Endothelial cell of umbilical vein (primary cell): Measurements from ENCODE around the gene NCKAP5. TPM values are rescaled to one million over a fixed set of nuclear protein-coding genes. Genes with fewer than 3 reads are reported as not detected.

ENCODE experiments used
- BruUV-seq: library from RNA; stranded (reverse); fragments of 400-500 nt; replicated peaks from 2 replicates; lab custom pipeline; 2021; lab: Mats Ljungman, UMichigan
- CTCF ChIA-PET: fragments of 300-600, 350-600 bp; sonication (Branson Sonifier 250); formaldehyde crosslinking; loops from one replicate; lab custom pipeline; 2021; ENCODE audit warnings: antibody characterized with exemption, inconsistent platforms; lab: Charles Lee
- POLR2A ChIA-PET: fragments of 300-600, 350-600 bp; sonication (Branson Sonifier 250); formaldehyde crosslinking; loops from one replicate; lab custom pipeline; 2021; ENCODE audit warnings: antibody characterized with exemption, inconsistent platforms; lab: Charles Lee
- DNase-seq: peaks from one replicate; pipeline ENCODE4 v3.0.0-alpha.2; 2011; ENCODE audit warnings: low read depth, low spot score
- FAIRE-seq: peaks from 2 replicates; lab custom pipeline; 2011; peaks lifted over from hg19 to GRCh38; lab: Jason Lieb, UNC
- H2AFZ ChIP-seq: 2 replicates; pipeline ENCODE4 v1.6.0; 2012; ENCODE audit warnings: low read depth, low read length, control low read depth, inconsistent platforms
- H3K27ac ChIP-seq: 2 replicates; pipeline ENCODE4 v1.5.1; 2011; ENCODE audit warnings: low read depth, mild to moderate bottlenecking, control low read depth, low read length, moderate library complexity; ENCODE audit not compliant: insufficient read depth
- H3K27me3 ChIP-seq, 2 experiments: 2 replicates each; pipeline versions ENCODE4 v1.6.0 to v1.6.1; 2011; ENCODE audit warnings: low read length in 2 of 2, mixed read lengths in 1 of 2; ENCODE audit not compliant: control insufficient read depth in 2 of 2, insufficient read depth in 2 of 2
- H3K36me3 ChIP-seq, 2 experiments: 2 replicates in 1 of 2; 3 replicates in 1 of 2; pipeline ENCODE4 v1.5.1; 2011; ENCODE audit warnings: low read length in 2 of 2, mild to moderate bottlenecking in 1 of 2, moderate library complexity in 1 of 2; ENCODE audit not compliant: control insufficient read depth in 2 of 2, insufficient read depth in 2 of 2; ENCODE audit errors: extremely low read depth in 1 of 2
- H3K4me1 ChIP-seq: 3 replicates; pipeline ENCODE4 v1.5.1; 2011; ENCODE audit warnings: mild to moderate bottlenecking, low read length; ENCODE audit not compliant: control insufficient read depth, insufficient read depth; ENCODE audit errors: extremely low read depth
- H3K4me2 ChIP-seq: 2 replicates; pipeline ENCODE4 v1.6.1; 2011; ENCODE audit warnings: low read length, control low read depth, mixed read lengths; ENCODE audit not compliant: insufficient read depth
- H3K4me3 ChIP-seq, 3 experiments: fragments of 200-600 bp in 1 of 3; sonication (generic), shearing (Covaris generic) in 1 of 3; replicated peaks in 1 of 3; 2 replicates each; pipeline ENCODE4 v1.5.1; 2011 to 2016; ENCODE audit warnings: control low read depth in 3 of 3, low read length in 3 of 3, mild to moderate bottlenecking in 2 of 3, inconsistent platforms in 1 of 3, low read depth in 1 of 3, moderate library complexity in 1 of 3; ENCODE audit not compliant: insufficient read depth in 1 of 3
- H3K79me2 ChIP-seq: 2 replicates; pipeline ENCODE4 v1.6.0; 2012; ENCODE audit warnings: low read length, inconsistent platforms; ENCODE audit not compliant: control insufficient read depth, insufficient read depth
- H3K9ac ChIP-seq: replicated peaks from 2 replicates; pipeline ENCODE3; 2011; ENCODE audit warnings: low read length, control low read depth; ENCODE audit not compliant: insufficient read depth; ENCODE audit errors: extremely low read depth
- H3K9me1 ChIP-seq: replicated peaks from 3 replicates; pipeline ENCODE4 v1.6.0; 2011; ENCODE audit warnings: mild to moderate bottlenecking, low read length; ENCODE audit not compliant: control insufficient read depth, insufficient read depth; ENCODE audit errors: extremely low read depth
- H3K9me3 ChIP-seq: replicated peaks from 2 replicates; pipeline ENCODE4 v1.5.1; 2012; ENCODE audit warnings: low read length, inconsistent platforms; ENCODE audit not compliant: control insufficient read depth, insufficient read depth
- H4K20me1 ChIP-seq: replicated peaks from 2 replicates; pipeline ENCODE3; 2011; ENCODE audit warnings: mild to moderate bottlenecking, low read length; ENCODE audit not compliant: control insufficient read depth, insufficient read depth; ENCODE audit errors: extremely low read depth
- EZH2 ChIP-seq: IDR thresholded peaks from 2 replicates; pipeline ENCODE4 v1.6.1; 2012; ENCODE audit warnings: borderline replicate concordance, low read depth, mild to moderate bottlenecking, moderate library complexity, low read length, inconsistent platforms; ENCODE audit not compliant: severe bottlenecking
- FOS ChIP-seq: IDR thresholded peaks from 2 replicates; pipeline ENCODE4 v1.6.1; 2011; ENCODE audit warnings: mild to moderate bottlenecking, low read length, moderate library complexity, borderline replicate concordance; ENCODE audit not compliant: insufficient read depth
- GATA2 ChIP-seq: IDR thresholded peaks from 2 replicates; pipeline ENCODE4 v1.7.0; 2011; ENCODE audit warnings: low read depth, mild to moderate bottlenecking, moderate library complexity, mixed read lengths, low read length; ENCODE audit not compliant: insufficient read length, insufficient read depth
- JUN ChIP-seq: IDR thresholded peaks from 2 replicates; pipeline ENCODE4 v1.6.1; 2011; ENCODE audit warnings: borderline replicate concordance, low read depth; ENCODE audit not compliant: insufficient read length, insufficient read depth
- POLR2A ChIP-seq: IDR thresholded peaks from 2 replicates; pipeline ENCODE4 v1.6.1; 2012; ENCODE audit warnings: low read depth, mild to moderate bottlenecking, control low read depth, low read length
- POLR2AphosphoS5 ChIP-seq: IDR thresholded peaks from 2 replicates; pipeline ENCODE4 v1.6.1; 2012; ENCODE audit warnings: low read depth, mild to moderate bottlenecking, control low read depth, low read length, moderate library complexity; ENCODE audit not compliant: insufficient read depth
- dilution Hi-C: fragments of 300-500 bp; cut with MboI; formaldehyde crosslinking; loops from one replicate; pipeline ENCODE4 v1.15.0; 2019; ENCODE audit warnings: low sequenced_read_pairs; ENCODE audit not compliant: extremely low pct_ligation_motif_present
- intact Hi-C: fragments of 100-400 bp; cut with micrococcal nuclease; formaldehyde crosslinking; loops from one replicate; pipeline ENCODE4 v1.10.0; 2022
- polyA plus RNA-seq, 4 experiments: library from polyadenylated mRNA; depleted of rRNA in 3 of 4; stranded (reverse) in 3 of 4; unstranded in 1 of 4; fragments of >200 nt; gene quantifications; 2 replicates each; pipeline versions ENCODE4 v1.2.1 to v1.2.3, GENCODE V29; 2011 to 2012; ENCODE audit warnings: missing spikeins in 1 of 4
- total RNA-seq: library from RNA; stranded (reverse); gene quantifications from 2 replicates; pipeline ENCODE4 v1.2.3, GENCODE V29; 2021
- TF ChIP-seq, protein P1 (sequence below), 2 donors: IDR thresholded peaks; 1 replicate in 1 of 2; 2 replicates in 1 of 2; pipeline ENCODE4 v1.5.1; 2011; ENCODE audit warnings: low read length in 2 of 2, mild to moderate bottlenecking in 2 of 2, moderate library complexity in 2 of 2, control low read depth in 1 of 2, inconsistent platforms in 1 of 2, low read depth in 1 of 2; ENCODE audit not compliant: insufficient read depth in 1 of 2; ENCODE audit errors: extremely low read depth in 1 of 2
- TF ChIP-seq, protein P2 (sequence below): IDR thresholded peaks from 2 replicates; pipeline ENCODE4 v1.6.1; 2011; ENCODE audit not compliant: insufficient read depth, insufficient read length

Gene NCKAP5
- total and polyA plus RNA-seq, 2 donors (not counting 3 experiments of a cell fraction or from before 2014, with no cell fraction given), result 0.47 to 3.3 TPM

- H3K4me3 ChIP-seq, result no peak overlapping the region
- no peak overlapping the region for H3K9ac ChIP-seq
- H3K4me2 ChIP-seq, result no peak overlapping the region
- no peaks in the 10 kb centered on the region for H3K9me3 ChIP-seq
- BruUV-seq, result no TSS peak
- dilution Hi-C loops (no loop called here), intact Hi-C loops (no loop called here)
- H3K27ac ChIP-seq, result no peak overlapping the region
- H3K79me2 ChIP-seq, result no peaks in the 10 kb centered on the region
- TF ChIP-seq POLR2A (no peak), GATA2 (no peak), FOS (no peak), POLR2AphosphoS5 (no peak), JUN (no peak), EZH2 (no peak)
- TF ChIP-seq, protein P1, sequence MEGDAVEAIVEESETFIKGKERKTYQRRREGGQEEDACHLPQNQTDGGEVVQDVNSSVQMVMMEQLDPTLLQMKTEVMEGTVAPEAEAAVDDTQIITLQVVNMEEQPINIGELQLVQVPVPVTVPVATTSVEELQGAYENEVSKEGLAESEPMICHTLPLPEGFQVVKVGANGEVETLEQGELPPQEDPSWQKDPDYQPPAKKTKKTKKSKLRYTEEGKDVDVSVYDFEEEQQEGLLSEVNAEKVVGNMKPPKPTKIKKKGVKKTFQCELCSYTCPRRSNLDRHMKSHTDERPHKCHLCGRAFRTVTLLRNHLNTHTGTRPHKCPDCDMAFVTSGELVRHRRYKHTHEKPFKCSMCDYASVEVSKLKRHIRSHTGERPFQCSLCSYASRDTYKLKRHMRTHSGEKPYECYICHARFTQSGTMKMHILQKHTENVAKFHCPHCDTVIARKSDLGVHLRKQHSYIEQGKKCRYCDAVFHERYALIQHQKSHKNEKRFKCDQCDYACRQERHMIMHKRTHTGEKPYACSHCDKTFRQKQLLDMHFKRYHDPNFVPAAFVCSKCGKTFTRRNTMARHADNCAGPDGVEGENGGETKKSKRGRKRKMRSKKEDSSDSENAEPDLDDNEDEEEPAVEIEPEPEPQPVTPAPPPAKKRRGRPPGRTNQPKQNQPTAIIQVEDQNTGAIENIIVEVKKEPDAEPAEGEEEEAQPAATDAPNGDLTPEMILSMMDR (IDR thresholded peaks at IDR 0.05; ENCODE audit: extremely low read depth in 1 of 2, insufficient read depth in 1 of 2, low read depth in 1 of 2, low read length in 2 of 2), result no peak
- TF ChIP-seq, protein P2, sequence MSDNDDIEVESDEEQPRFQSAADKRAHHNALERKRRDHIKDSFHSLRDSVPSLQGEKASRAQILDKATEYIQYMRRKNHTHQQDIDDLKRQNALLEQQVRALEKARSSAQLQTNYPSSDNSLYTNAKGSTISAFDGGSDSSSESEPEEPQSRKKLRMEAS, result no peak
- H3K9me1 ChIP-seq, result no peaks in the 10 kb centered on the region
- POLR2A ChIA-PET, result no interaction called here
- H3K27me3 ChIP-seq, result no peaks in the 10 kb centered on the region
- no peak overlapping the region for H2AFZ ChIP-seq
- H3K4me1 ChIP-seq, result no peaks in the 10 kb centered on the region
- H3K36me3 ChIP-seq, result no peaks in the 10 kb centered on the region
- CTCF ChIA-PET, result no interaction called here
- H4K20me1 ChIP-seq, result no peaks in the 10 kb centered on the region
- DNase-seq (no peak), FAIRE-seq (no peak)
Measured at GRCh38 chr2:133448195-133448594, 120.1 kb downstream of the NCKAP5 start.
